COLO668 (cell line): Measurements from ENCODE around the gene NT5DC2.
A peak's percentile ranks its signal among the peaks of the same experiment; 100 is the strongest.

Source experiments
- DNase-seq: peaks from one replicate; lab custom pipeline; 2025; ENCODE audit not compliant: unreplicated experiment; lab: John Stamatoyannopoulos, UW

NT5DC2 gene

DNA sequence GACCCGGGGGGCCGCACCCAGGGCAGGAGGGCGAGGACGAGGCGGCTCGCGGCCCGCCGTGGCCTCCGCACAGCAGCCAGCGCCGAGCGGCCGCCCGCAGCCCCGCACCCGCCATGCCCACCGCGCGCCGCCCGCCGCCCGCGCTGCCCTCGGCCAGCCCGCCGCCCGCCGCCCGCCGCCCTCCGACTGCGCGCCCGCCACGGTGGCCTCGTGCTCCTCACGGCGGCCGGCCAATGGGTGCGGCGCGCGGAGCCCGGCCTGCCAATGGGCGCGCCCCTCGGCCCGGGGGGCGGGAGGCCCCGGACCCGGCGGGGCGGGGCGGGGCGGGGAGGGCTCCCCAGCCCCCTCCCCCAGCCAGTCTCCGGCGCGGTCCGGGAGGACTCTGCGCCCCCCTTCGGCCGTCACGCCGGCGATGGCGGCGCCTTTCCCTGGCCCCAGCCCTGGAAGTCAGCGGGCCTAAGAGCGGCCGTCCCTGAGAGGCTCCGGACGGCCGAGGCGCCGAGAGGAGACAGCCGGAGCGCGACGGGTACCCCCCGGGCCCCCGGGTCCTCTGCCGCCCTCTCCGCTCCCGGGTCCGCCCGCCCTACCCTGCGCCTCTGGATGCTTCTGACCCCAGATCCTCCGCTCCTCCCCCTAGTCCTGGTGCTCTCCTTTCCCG lies at the start of gene NT5DC2:
Gene NT5DC2, minus strand, starts transcription at position 235 of the 658 bp plus-strand sequence. Its CDS starts 120 bp downstream, at position 115.
- peak; percentile 87 for DNase-seq

DNA sequence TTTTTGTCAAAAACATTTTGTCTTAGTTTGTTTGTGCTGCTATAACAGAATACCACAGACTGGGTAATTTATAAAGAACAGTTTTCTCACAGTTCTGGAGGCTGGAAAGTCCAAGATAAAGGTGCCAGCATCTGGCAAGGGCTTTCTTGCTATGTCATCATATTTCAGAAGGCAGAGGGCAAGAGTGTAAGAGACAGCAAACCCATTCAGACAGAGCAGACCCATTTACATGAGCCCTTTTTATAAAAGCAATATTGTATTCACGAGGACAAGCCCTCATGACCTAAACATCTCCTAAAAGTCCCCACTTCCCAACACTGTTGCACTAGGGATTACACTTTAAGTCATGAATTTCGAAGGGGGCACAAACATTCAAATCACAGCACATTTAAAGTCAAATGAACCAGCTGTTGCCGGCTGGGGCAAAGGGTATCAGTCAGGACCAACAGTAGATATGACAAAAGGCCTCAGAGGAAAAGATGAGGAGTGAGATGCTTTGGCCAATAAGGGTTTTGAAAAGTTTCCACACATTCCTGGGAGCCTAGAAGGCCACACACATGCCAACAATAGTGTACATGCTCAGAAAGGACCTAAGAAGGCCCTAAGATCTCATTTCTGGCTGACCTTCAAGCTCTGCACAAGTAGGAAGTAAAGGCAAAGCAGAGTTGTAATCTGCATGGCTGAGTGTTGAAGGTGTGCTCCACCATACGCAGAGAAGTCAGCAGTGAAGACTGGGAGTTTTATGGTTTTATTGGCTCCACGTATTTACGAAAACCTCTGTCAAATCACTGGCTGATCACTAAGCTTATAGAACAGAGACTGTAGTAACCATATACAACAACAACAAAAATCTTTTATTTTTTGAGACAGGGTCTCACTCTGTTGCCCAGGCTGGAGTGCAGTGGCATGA lies 40.7 kb upstream of the NT5DC2 start:
- DNase-seq, result no peak

GRCh38 chr3:52572221-52572620 lies 38.6 kb upstream of the NT5DC2 start:
- no peak for DNase-seq

GRCh38 chr3:52570076-52570475 lies 36.4 kb upstream of the NT5DC2 start:
- no peak for DNase-seq

GRCh38 chr3:52568069-52568468 lies 34.4 kb upstream of the NT5DC2 start:
- no peak for DNase-seq

GRCh38 chr3:52563984-52564383 lies 30.3 kb upstream of the NT5DC2 start:
- no peak for DNase-seq

DNA sequence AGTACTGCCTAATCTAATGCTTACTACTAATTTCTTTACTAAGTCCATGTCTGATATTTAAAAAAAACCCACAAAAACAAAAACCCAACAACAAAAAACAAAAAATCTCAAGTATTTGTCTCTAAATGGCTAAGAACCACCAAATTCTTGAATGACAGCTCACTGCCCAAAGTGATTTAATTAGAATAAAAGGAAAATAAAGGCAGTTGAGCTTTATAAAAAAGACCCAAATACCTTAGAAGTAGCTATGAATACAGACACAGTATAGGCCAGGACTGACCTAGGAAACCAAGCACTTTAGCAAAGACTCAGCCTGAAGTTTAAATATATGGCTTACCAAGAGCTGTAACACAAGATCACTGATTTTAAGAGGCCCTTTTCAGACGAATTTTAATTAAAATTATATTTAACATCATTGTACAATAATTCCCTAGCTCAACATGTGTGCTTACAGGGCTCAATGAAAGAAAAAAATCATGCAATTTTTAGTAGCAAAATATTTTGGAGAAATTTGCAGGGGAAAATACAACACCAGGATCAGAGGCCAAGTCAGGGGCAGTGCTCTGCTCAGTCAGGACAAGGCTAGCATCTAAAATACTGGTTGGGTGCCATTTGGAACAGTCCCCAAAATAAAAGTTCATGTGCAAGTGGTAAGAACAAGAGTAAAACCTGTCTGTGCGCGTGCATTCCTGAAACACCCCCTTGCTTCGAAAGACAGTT lies 27.5 kb upstream of the NT5DC2 start:
- no peak for DNase-seq

- DNase-seq, result no peak
Measured at GRCh38 chr3:52558436-52558835, 24.8 kb upstream of the NT5DC2 start.

DNA sequence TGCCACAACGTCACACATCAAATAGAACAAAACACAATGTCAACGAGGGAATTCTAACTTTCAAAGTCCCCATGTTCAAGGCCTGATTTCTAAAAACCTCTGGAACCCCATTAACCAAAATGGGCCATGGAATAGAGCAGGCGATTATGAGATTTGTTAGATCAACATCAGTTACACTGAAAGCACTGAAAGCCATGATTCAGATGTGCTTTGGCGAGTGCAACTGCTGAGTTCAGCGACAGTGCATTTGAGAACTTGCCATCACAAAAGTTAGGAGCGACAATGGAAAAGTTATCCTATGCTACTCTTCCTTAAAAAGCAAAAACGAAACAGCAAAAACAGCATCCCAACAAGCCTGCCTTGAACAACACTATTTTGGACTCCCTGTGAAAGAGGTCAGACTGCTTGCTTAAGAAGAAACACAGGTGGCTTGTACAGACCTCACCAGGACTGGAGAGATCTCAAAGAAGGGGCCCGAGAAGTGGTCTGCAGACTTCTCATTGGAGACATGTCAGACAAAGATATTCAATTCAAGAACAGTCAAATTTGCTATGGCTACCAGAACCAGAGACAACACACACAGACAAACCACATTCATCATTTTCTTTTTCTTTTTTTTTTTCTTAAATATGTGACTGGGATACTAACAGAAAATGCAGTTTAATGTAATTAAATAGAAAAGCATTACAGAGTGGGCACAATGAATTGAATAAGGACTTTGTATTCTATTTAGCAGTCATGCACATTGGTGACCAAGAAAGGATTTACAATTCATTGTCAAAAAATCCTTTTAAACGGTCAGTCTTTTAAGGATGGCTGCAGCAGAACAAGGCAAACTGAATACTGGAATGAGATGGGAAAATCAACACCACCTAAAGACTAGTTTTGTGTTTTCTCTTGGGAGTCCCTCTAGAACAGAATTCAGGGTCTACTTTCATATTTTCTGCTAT lies 23.6 kb upstream of the NT5DC2 start:
- no peak for DNase-seq

DNA sequence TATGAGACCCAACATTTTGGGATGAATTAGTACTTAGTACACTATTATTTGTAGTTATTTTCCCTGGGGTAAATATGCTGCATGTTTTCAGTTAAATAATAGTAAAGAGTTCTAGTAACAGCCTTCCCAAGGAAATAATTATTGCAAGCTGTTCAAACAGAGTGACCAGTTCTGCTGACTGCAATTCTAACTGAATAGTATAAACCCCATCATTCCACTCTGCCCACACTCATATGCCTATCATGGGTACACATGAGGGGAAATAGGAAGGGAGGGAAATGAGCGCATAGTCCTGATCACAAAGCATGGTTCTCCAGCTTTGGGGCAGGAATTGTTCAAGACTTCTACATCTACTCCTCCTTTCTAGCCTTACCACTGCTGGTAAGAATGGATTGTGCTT lies 21.4 kb upstream of the NT5DC2 start:
- no peak for DNase-seq

GRCh38 chr3:52554026-52554755 lies 20.5 kb upstream of the NT5DC2 start:
- DNase-seq, result peak; percentile 5

DNA sequence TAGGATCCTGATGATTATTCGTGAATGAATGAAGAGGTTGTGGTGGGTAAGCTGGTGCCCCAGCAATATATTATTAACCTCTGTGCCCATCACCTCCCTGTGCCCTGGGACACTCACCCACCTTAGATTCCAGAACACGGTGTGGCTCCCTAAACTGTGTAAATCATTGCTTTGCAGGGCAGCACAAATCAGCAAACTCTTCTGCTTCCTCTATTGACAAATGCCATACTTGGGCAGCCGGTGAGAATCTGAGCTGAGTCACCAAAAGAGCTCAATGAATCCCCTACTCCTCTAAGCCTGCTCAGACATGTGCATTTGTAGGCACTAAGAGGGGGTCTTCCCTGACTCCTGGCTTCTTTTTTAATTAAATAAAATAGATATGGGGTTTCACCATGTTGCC lies 18.4 kb upstream of the NT5DC2 start:
- no peak for DNase-seq

DNA sequence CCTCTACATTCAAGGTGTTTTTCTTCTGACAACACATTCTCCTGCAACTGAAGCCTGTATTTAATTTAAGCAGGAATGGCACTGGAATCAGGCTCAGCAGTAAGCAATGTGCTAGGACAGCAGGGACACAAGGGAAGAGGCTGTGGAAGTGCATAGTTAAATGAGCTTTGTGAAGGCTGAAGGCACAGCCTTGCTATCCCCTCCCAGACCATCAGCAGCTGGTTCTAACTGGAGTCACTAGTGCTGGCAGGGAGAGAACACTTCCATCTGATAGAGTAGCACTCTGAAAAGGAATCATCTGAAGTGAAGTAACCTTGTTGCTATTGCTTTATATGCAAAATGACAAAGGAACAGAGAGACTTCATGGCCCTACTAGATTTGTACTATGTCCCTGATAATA lies 17.5 kb upstream of the NT5DC2 start:
- DNase-seq, result no peak

GRCh38 chr3:52547143-52547542 lies 13.5 kb upstream of the NT5DC2 start:
- DNase-seq, result no peak

DNA sequence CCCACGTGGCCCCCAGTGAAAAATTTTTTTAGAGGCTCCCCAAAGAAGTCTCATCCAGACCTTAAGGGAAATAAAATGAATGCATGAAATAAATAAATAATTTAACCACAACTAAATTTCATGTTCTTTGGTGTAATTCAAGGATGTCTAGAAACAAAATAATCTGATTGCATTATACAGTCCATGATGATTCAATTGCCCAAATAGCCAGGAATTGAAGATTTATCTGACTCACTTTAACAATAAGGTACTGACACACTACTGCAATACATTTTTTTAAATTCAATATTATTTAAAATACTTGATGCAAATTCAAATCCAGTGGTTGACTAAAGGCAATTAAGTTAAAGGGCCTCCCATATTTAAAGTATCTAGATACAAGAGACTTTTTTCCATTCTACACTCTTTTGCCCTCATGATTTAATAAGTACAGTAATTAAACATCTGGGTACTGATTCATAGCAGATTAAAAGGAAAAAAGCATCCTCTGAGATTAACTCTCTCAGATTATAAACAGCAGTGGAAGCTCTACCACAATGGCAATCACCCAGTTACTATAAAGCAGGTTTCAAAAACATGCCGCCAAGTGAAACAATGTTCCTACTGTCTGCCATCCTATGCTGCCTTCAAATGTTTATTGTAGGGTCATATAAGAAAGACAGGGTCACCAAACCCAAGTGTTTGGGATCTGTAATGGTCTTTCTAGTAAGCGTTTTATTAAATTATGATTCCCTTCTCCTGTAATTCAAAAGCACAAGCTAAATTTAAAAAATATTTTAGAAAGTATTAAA lies 12.6 kb upstream of the NT5DC2 start:
- DNase-seq, result no peak

DNA sequence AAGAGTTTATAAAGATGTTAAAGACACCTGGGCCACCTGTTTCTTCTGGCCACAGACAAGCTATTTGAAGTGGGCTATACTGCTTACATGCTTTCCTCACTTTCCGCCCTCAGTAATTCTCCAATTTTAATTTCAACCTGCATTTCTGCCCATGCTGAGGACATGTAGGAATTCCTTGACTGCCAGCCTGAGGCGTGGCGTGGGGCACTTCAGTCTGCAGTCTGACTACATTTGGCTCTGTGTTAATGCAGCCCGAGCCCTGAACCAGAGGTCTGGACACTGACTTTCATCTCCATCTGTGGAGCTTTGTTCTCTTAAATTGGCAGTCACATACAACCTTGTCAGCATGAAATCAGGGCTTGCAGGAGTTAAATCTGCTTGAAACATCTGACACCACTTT lies 11.3 kb upstream of the NT5DC2 start:
- no peak for DNase-seq

- DNase-seq, result no peak
Measured at GRCh38 chr3:52541050-52541449, 7.4 kb upstream of the NT5DC2 start.

GRCh38 chr3:52539010-52539653 lies 5.5 kb upstream of the NT5DC2 start:
- DNase-seq, result no peak
